ENCODE data around the gene ATXN7L1.

DNA sequence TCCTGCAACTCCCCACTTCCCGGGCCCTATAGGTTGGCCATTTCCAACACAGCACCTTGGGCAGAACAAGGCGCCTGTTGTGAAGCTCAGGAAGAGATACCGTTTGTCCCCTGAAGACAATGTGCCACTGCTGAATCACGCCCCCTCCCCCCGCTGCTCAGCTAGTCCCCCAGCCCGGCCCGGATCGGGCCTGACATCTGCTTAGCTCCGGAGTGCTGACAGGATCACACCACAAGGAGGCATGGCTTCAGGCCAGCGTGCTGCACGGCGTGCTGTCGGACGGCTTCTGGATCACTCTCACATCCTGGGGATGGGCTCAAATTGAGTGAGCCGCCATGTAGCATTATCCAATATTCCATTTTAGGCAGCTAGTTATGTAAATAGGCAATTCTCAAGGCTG is 233.0 kb downstream of the ATXN7L1 start:
- TF ChIP-seq CTCF (IDR thresholded peaks at IDR 0.05) (no peak), USF2 (IDR thresholded peaks at IDR 0.05; ENCODE audit: borderline replicate concordance, low read depth, low read length) (no peak)

All from SK-N-SH (cell line).